ENCODE data around the gene NUMBL. TPM values are rescaled to one million over a fixed set of nuclear protein-coding genes. Genes with fewer than 3 reads are reported as not detected.

Gene NUMBL
- total RNA-seq, 1 donor from 2014 or later, result 6.4 TPM

DNA sequence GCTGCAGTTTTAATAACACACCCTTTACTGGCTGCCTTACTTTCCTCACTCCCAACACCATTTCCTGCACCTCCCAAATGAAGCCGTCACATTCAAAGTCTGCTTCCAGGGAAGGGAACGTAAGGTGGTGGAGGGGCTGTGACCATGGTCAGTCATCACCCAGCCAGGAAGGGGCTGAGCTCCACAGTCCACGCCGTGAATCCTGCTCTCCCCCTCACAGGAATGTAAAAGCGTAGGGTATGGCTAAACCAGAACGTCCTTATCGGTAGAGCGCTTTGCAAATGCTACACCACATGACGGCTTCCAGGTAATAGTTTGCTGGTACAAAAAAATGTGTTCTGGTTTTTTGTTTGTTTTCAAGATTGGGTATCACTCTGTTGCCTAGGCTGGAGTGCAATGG is 7.0 kb downstream of the NUMBL start:
- Histone ChIP-seq H3K4me1 (no peaks in the 10 kb centered on the region), H3K27me3 (no peaks in the 10 kb centered on the region), H3K9me3 (ENCODE audit: low read depth) (no peaks in the 10 kb centered on the region), H4K20me1 (ENCODE audit: low read depth) (peaks cover 8% of the 10 kb centered on the region), H3K4me3 (no peak overlapping the region), H3K36me3 (no peaks in the 10 kb centered on the region), H3K9ac (no peak overlapping the region), H3K79me2 (ENCODE audit: low read depth) (peaks cover 3% of the 10 kb centered on the region), H3K27ac (no peak overlapping the region), H2AFZ (replicated peaks) (no peak overlapping the region), H3F3A (ENCODE audit: low read depth) (no peaks in the 10 kb centered on the region), H3K4me2 (no peak overlapping the region)
- Mint-ChIP-seq H3K9me3 (no peaks in the 10 kb centered on the region), H3K4me1 (no peaks in the 10 kb centered on the region), H3K27me3 (ENCODE audit: insufficient read depth, low read depth) (no peaks in the 10 kb centered on the region), H3K4me3 (no peak overlapping the region), H3K27ac (no peak overlapping the region), H3K36me3 (peaks cover 31% of the 10 kb centered on the region)
- TF ChIP-seq, protein P1, sequence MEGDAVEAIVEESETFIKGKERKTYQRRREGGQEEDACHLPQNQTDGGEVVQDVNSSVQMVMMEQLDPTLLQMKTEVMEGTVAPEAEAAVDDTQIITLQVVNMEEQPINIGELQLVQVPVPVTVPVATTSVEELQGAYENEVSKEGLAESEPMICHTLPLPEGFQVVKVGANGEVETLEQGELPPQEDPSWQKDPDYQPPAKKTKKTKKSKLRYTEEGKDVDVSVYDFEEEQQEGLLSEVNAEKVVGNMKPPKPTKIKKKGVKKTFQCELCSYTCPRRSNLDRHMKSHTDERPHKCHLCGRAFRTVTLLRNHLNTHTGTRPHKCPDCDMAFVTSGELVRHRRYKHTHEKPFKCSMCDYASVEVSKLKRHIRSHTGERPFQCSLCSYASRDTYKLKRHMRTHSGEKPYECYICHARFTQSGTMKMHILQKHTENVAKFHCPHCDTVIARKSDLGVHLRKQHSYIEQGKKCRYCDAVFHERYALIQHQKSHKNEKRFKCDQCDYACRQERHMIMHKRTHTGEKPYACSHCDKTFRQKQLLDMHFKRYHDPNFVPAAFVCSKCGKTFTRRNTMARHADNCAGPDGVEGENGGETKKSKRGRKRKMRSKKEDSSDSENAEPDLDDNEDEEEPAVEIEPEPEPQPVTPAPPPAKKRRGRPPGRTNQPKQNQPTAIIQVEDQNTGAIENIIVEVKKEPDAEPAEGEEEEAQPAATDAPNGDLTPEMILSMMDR (IDR thresholded peaks at IDR 0.05), result no peak
- no peak for DNase-seq (ENCODE audit: low spot score)

DNA sequence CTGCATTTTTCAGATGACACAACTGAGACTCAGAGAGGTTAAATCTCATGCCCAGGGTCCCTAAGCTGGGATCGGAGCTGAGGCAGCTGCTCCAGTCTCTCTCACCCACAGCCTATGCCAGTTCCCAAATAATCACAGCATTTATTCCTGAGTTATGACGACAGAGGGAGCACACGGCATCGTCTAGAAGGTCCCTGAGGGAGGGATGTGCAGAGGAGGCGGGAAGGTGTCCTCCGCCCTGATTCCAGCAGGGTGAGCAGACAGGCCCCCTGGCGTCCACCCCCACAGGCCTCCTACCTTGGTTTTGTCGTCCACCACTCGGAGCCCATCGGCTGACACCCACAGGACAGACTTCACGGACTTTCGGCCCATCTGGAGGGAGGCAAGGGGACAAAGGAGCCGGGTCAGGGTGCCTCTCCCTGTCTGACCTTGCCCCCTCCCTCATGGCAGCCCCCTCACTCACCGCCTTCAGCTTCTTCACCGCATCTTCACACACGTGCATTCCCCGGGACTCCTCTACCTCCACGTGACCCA is 8.0 kb downstream of the NUMBL start:
- no peak overlapping the region for H3K9ac ChIP-seq
- Mint-ChIP-seq H3K36me3 (peaks cover 37% of the 10 kb centered on the region), H3K27me3 (ENCODE audit: insufficient read depth, low read depth) (no peaks in the 10 kb centered on the region), H3K4me1 (no peaks in the 10 kb centered on the region), H3K27ac (no peak overlapping the region), H3K9me3 (no peaks in the 10 kb centered on the region), H3K4me3 (no peak overlapping the region)
- no peak overlapping the region for H2AFZ ChIP-seq (replicated peaks)
- no peak for DNase-seq (ENCODE audit: low spot score)
- peaks cover 4% of the 10 kb centered on the region for H4K20me1 ChIP-seq (ENCODE audit: low read depth)
- H3K4me2 ChIP-seq, result no peak overlapping the region
- no peaks in the 10 kb centered on the region for H3K79me2 ChIP-seq (ENCODE audit: low read depth)
- H3K27ac ChIP-seq, result no peak overlapping the region
- H3K9me3 ChIP-seq (ENCODE audit: low read depth), result no peaks in the 10 kb centered on the region
- no peaks in the 10 kb centered on the region for H3K4me1 ChIP-seq
- H3F3A ChIP-seq (ENCODE audit: low read depth), result no peaks in the 10 kb centered on the region
- H3K4me3 ChIP-seq, result no peak overlapping the region
- no peaks in the 10 kb centered on the region for H3K27me3 ChIP-seq
- H3K36me3 ChIP-seq, result no peaks in the 10 kb centered on the region
- TF ChIP-seq, protein P1 (IDR thresholded peaks at IDR 0.05), result no peak
- no peak for TF ChIP-seq EZH2 (IDR thresholded peaks at IDR 0.05)

DNA sequence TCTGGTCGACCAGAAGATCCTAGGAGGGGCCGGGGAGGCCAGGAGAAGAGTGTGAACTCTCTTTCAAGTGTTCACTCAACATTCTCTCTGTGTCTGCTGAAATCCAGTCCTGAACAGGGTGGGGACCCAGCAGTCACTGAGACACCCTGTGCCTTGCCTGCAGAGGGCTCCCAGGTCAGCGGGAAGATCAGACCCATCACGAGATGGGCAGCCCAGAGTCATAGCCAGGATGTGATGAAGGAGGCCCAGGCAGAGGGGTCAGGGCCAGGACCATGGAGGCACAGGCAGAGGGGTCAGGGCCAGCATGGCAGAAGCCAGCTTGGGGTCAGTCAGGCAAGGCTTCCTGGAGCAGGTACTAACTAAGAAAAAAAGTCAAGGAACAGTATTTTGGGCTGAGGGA is 9.4 kb downstream of the NUMBL start:
- Histone ChIP-seq H3K36me3 (no peaks in the 10 kb centered on the region), H3K4me3 (no peak overlapping the region), H3K27ac (no peak overlapping the region), H3K9me3 (ENCODE audit: low read depth) (no peaks in the 10 kb centered on the region), H3K79me2 (ENCODE audit: low read depth) (no peaks in the 10 kb centered on the region), H3K4me1 (no peaks in the 10 kb centered on the region), H3F3A (ENCODE audit: low read depth) (no peaks in the 10 kb centered on the region), H3K9ac (no peak overlapping the region), H3K4me2 (no peak overlapping the region), H2AFZ (replicated peaks) (no peak overlapping the region), H3K27me3 (no peaks in the 10 kb centered on the region), H4K20me1 (ENCODE audit: low read depth) (no peaks in the 10 kb centered on the region)
- Mint-ChIP-seq H3K9me3 (no peaks in the 10 kb centered on the region), H3K27me3 (ENCODE audit: insufficient read depth, low read depth) (no peaks in the 10 kb centered on the region), H3K4me1 (no peaks in the 10 kb centered on the region), H3K27ac (no peak overlapping the region), H3K4me3 (no peak overlapping the region), H3K36me3 (peaks cover 35% of the 10 kb centered on the region)
- TF ChIP-seq, protein P1 (IDR thresholded peaks at IDR 0.05), result no peak
- TF ChIP-seq EZH2 (IDR thresholded peaks at IDR 0.05) (no peak), EZH2phosphoT487 (IDR thresholded peaks at IDR 0.05) (no peak)
- no peak for DNase-seq (ENCODE audit: low spot score)
